Measurements from ENCODE around the gene STPG1. TPM values are rescaled to one million over a fixed set of nuclear protein-coding genes. Genes with fewer than 3 reads are reported as not detected.

Gene STPG1
- total and polyA plus RNA-seq, 2 donors (not counting 3 experiments of a cell fraction or from before 2014, with no cell fraction given): 6.3 to 10.2 TPM

- FAIRE-seq (no peak), DNase-seq (ENCODE audit: low read depth, low spot score) (no peak)
- dilution Hi-C loops (cut with MboI; ENCODE audit: extremely low pct_ligation_motif_present, low sequenced_read_pairs): no loop called here
- CTCF ChIA-PET: interaction anchor here (0.8 to 10.3 kb wide), 2 partner anchors 24 to 216 kb away, joined by 3 to 134 read pairs; no protein-coding TSS in a partner anchor
- peaks cover 14% of the 10 kb centered on the region for H3K4me1 ChIP-seq (ENCODE audit: control insufficient read depth, extremely low read depth, insufficient read depth, low read length)
- H3K4me2 ChIP-seq (ENCODE audit: insufficient read depth, low read length): no peak overlapping the region
- BruUV-seq (replicated peaks): no TSS peak
- H3K9me3 ChIP-seq (replicated peaks; ENCODE audit: control insufficient read depth, insufficient read depth, low read length): no peaks in the 10 kb centered on the region
- POLR2A ChIA-PET: no interaction called here
- no peaks in the 10 kb centered on the region for H3K27me3 ChIP-seq (ENCODE audit: control insufficient read depth in 2 of 2, insufficient read depth in 2 of 2, low read length in 2 of 2)
- no peak overlapping the region for H2AFZ ChIP-seq (ENCODE audit: low read depth, low read length)
- no peak overlapping the region for H3K4me3 ChIP-seq (replicated peaks in 1 of 3; ENCODE audit: insufficient read depth in 1 of 3, low read depth in 1 of 3, low read length in 3 of 3)
- no peak for TF ChIP-seq EZH2 (IDR thresholded peaks at IDR 0.05; ENCODE audit: borderline replicate concordance, low read depth, low read length, severe bottlenecking)
- TF ChIP-seq GATA2 (IDR thresholded peaks at IDR 0.05; ENCODE audit: insufficient read depth, insufficient read length, low read depth, low read length): no peak
- TF ChIP-seq POLR2AphosphoS5 (IDR thresholded peaks at IDR 0.05; ENCODE audit: insufficient read depth, low read depth, low read length): no peak
- TF ChIP-seq MAX (IDR thresholded peaks at IDR 0.05; ENCODE audit: insufficient read depth, insufficient read length): no peak
- no peak for TF ChIP-seq JUN (IDR thresholded peaks at IDR 0.05; ENCODE audit: borderline replicate concordance, insufficient read depth, insufficient read length, low read depth)
- no peak for TF ChIP-seq FOS (IDR thresholded peaks at IDR 0.05; ENCODE audit: borderline replicate concordance, insufficient read depth, low read length)
- TF ChIP-seq, protein P1, sequence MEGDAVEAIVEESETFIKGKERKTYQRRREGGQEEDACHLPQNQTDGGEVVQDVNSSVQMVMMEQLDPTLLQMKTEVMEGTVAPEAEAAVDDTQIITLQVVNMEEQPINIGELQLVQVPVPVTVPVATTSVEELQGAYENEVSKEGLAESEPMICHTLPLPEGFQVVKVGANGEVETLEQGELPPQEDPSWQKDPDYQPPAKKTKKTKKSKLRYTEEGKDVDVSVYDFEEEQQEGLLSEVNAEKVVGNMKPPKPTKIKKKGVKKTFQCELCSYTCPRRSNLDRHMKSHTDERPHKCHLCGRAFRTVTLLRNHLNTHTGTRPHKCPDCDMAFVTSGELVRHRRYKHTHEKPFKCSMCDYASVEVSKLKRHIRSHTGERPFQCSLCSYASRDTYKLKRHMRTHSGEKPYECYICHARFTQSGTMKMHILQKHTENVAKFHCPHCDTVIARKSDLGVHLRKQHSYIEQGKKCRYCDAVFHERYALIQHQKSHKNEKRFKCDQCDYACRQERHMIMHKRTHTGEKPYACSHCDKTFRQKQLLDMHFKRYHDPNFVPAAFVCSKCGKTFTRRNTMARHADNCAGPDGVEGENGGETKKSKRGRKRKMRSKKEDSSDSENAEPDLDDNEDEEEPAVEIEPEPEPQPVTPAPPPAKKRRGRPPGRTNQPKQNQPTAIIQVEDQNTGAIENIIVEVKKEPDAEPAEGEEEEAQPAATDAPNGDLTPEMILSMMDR (IDR thresholded peaks at IDR 0.05; ENCODE audit: extremely low read depth in 1 of 2, insufficient read depth in 1 of 2, low read depth in 1 of 2, low read length in 2 of 2): no peak
- TF ChIP-seq MYC (IDR thresholded peaks at IDR 0.05; ENCODE audit: low read depth, low read length): no peak
- no peak for TF ChIP-seq POLR2A (IDR thresholded peaks at IDR 0.05; ENCODE audit: low read depth, low read length)
- H4K20me1 ChIP-seq (replicated peaks; ENCODE audit: control insufficient read depth, extremely low read depth, insufficient read depth, low read length): no peaks in the 10 kb centered on the region
- no peak overlapping the region for H3K27ac ChIP-seq (ENCODE audit: insufficient read depth, low read depth, low read length)
- H3K9ac ChIP-seq (replicated peaks; ENCODE audit: extremely low read depth, insufficient read depth, low read length): no peak overlapping the region
- intact Hi-C loops (cut with micrococcal nuclease): loop anchor here (5.0 kb wide), 2 partner anchors 85 to 110 kb away; partner anchors contain the start of gene RCAN3
- no peaks in the 10 kb centered on the region for H3K9me1 ChIP-seq (replicated peaks; ENCODE audit: control insufficient read depth, extremely low read depth, insufficient read depth, low read length)
- H3K36me3 ChIP-seq (ENCODE audit: control insufficient read depth in 2 of 2, extremely low read depth in 1 of 2, insufficient read depth in 2 of 2, low read length in 2 of 2): peaks cover 0 to 6% of the 10 kb centered on the region in 2 experiments
- H3K79me2 ChIP-seq (ENCODE audit: control insufficient read depth, insufficient read depth, low read length): no peaks in the 10 kb centered on the region
These were observed 4.1 kb upstream of the STPG1 start for GRCh38 chr1:24417681-24418080.

All from endothelial cell of umbilical vein (primary cell).